NCI-H345 (cell line): ENCODE results near the gene RAI14.

Source experiments
- DNase-seq: peaks from one replicate; lab custom pipeline; 2025; lab: John Stamatoyannopoulos, UW

RAI14 gene

DNA sequence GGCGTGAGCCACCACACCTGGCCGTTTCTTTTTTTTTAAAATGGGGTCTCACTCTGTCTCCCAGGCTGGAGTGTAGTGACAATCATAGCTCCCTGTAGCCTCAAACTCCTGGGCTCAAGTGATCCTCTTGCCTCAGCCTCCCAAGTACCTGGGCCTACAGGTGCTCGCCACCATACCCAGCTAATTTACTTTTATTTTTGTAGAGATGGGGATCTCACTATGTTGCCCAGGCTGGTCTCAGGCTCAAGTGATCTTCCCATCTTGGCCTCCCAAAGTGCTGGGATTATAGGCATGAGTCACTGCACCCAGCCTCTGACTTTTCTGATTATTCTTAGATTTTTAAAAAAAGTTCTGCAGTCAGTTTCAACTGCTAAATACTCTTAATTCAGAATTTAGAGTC, 21.3 kb downstream of the RAI14 start:
- DNase-seq: no peak

DNA sequence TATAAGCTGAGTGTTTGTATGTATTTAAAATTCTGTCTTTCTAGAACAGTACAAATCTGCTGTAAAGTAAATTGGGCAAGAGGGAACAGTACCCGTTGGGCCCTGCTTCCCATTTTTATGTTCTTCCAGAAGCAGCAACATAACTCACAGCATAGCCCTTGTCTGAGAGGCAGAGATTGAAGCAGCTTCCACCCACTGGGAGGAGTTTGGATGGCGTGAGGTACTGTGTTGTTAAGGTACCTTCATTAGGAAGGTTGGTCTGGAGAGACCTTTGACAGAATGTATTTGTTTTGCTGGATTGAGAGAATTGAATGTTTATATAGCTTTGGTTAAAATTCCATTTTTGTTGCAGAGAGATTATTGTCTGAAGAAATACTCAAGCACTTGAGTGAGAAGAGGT, 24.8 kb downstream of the RAI14 start:
- no peak for DNase-seq

DNA sequence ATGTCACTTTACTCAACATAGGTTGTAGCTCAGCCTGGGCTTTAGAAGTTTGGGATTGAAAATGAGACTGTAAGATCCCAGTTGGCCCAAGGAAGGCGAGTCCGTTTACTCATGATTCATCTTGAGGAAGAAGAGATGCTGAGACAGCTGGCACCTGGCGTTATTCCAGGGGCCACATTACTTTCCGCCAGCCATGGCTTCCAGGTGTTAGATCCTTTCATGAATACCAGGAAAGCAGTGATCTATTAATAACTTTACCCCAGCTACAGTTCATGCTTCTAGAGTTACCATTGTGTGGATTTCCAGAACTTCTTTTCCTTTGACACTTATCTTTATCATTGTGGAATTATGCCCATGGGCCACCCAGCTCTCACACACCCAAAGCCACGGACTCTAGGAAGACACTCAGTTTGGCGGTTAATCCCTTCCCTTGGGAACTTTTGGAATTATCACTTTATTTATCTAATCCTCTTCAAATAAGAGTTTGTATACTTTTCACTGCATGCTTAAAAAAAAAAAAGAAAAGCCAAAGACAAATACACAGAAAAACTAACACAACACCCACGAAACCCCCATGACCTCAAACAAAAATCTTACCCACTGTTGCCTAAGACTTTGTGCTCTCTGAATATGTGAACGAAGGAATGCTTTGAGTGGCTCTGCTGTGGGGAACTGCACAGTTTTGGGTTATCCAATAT, 26.9 kb downstream of the RAI14 start:
- DNase-seq: no peak

DNA sequence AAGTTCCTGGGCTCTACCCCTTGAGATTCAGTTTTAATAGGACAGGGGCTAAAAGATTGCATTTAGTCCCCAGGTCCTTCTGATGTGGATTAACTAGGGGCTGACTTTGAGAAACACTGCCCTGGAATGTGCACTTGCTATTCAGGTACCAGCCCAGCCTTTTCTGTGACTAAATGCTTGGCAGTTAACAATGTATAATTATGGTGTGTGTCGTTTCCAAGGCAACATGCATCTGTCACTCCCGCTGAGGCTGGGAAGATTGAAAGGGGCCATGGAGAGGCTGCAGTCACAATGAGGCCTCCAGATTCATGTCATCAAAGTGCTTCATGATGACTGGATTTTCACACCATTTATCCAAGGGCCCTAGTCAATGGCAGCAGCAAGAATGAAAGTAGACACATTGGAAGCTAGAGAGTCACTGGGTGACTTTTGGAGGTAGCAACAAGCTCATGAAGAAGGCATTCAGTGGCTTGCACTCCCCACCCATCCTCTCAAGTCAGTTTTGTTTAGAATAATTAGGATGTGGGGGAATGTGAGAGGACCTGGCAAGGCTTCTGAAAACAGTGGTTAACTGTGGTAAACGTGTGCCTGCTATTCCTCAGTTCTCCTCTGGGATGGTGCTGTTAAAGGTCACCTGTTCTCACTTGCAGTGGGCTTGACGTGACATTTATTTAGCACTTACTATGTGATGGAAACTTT, 28.3 kb downstream of the RAI14 start:
- no peak for DNase-seq

DNA sequence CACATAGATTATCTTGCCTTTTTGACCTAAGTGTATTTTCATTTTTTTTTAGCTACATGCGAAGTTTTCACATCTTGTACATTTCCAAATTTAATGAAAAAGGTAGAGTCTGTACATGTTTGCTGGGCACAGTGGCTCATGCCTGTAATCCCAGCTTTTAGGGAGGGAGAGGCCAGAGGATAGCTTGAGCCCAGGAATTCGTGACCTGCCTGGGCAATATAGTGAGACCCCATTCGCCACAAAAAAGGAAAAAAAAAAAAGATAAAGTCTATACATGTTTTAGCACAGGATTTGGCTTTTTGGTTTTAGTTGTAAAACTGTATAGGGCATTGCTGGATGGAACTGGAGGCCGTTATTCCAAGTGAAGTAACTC, 28.8 kb downstream of the RAI14 start:
- no peak for DNase-seq

DNA sequence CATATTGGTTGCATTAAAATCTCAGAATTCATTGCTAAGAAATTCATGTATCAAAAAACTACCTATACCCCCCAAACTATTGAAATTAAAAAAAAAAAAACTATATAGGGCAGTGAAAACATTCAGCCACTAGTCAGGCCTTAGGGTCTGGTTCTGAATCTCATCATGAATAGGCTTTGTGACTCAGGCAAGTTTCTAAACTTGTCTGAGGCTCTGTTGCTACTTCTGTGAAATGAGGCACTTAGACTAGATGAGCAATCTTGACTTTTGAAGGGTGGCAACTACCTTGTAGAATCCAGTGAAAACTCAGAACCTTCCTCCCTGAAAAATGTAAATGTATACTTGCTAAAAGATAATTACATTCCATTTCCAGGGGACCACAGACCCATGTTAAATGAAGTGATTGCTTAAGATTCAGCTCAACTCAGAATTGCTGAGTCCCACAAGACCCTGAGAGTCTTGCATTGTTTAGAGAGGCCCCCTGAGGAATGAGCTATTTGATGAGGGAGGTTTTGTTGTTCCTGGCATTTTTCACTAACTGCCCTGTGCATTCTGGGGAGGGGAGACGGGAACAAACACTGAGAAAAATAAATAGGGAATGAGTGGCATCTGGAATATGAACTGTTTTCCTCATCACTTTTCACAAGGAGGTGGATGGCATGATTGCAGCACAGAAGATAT, 29.5 kb downstream of the RAI14 start:
- DNase-seq: no peak

DNA sequence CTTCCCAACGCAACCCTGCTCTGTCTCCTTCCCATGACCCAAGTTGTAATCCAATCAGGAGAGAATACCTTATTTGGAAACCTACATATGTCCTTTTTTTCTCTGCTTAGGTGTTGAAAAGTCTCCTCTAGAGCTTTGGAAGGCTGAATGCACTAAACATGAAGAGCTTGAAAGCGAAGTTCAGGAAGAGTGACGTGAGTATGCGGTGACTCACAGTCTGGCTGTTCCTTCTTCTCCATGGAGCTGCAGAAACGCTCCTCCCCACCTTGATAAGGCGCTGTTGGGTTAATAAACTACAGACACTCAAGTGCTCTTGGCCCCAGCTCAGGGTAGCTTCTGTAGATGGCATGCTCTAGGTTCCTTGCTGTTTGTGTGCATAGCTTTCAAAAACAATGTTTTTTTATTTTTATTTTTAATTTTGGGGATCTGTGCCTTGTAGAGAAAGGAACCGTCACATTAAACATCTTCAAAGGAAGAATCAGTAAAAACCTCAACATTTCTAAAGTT, 30.7 kb downstream of the RAI14 start:
- no peak for DNase-seq

DNA sequence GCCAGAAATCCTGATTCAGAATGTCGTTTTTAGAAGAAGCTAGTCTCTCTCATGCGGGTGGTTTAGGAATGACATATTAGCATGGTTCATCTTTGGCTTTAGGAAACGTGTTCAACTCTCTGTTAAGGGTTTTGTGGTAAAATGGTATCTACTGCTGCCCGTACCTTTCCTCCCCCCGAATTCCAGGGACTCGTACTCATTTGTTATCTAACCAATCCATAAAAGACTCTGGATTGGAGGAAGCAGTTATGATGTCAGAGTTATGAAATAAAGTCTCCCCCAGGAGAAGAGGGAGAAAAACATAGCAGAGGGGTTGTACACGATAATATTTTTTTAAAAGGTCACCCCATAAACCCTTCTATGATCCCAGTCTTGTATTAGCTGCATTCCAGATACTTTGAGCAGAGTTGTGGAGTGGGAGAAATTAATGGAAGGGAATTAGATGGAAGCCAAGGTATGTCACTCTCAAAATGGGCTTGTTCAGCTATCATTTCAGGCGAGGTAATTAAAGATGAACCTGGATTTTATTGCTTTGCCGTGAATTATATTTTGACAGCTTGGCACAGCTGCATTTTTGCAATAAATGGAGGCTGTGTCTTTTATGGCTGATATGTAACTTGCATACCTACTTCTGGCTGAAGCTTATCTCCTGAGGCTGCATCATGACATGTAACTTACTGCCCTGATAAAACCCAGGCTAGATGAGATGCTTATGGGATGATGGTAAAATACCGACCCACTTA, 31.3 kb downstream of the RAI14 start:
- no peak for DNase-seq

DNA sequence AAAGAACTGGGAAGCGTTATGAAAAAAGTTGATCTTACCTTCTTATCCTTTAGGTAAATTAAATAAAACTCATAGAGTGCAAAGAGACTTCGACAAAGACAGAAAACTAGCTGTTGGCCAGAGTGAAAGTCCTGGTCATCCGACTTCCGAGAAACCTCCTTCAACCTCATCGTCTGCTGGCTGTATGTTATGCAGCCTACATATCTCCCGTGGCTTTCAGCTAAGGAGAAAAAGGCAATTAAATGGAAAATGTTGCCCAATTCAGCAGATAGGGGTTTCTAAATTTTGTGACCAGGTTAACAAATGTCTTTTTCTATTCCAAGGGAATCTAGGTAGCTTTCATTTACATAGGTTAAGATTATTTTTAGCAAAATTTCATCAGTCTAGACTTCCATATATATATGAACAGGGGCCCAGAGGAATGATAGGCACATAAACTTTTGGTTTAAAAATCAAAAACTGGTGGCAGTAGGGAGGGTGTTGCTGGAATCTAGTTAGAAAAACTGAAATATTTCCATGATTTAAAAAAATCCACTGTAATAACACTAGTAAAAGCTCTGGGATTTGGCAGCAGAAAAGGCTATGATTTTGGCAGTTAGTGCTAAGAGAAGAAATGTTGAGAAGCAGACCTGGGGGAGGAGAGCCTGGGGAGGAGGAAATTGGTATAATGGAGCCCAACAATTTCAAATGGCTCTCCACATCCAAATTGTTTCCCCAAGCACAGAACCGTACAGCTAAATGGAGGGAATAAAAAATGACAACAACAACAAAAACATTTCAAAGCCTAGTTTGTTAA, 32.1 kb downstream of the RAI14 start:
- no peak for DNase-seq

DNA sequence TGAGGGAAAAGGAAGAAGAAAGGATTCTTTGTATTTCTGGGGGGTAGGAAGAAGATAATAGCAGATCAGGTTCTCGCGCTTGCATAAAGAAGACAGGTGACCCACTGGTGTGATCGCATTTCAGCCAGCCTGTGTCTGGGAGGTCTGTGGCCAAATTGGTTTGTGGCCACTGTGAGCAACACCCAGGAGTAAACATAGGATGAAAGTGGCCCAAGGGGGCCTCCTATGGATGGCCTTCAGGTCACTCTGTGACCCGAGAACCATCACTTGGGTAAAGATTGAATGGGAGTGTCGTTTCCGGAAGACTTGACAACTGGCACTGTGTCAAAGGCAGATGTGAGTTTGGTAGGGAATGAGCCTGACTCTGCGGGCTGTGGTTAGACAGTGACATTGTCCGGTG, 34.2 kb downstream of the RAI14 start:
- no peak for DNase-seq

DNA sequence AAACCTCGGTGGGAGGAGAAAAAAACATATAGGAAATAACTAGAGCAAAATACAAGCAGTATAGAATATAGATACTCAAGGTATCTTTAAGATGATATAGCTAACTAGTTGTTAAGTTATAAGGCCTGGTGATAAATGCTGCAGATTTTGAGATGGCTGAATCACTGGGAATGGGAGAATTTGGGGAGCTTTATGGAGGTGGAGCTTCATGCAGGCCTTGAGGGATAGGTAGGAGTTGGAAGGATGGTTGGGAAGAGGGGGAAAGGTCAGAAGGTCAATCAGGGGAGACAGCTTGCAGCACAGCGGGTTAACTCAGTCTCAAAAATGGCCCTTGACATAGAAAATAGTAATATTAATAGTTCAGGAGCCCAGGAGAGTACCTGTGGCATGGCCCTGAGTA, 34.8 kb downstream of the RAI14 start:
- DNase-seq: no peak

DNA sequence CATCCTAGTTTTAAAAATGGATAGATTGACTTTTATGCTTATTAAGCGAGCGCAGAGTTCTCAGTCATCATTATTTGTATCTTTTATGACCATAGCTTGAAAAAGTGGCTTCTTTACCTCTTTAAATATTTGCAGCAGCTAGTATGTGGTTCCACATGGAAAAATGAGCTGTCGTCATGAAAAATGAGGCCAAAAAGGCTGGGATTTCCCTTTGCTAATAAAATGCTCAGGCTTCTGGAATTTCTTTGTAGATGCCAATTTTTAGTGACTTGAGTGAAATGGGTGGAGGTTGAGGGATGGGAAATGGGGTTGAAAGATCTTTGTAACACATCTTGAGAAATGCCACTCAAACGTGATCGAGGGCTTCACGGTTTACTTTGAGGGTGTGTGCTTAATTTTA, 35.2 kb downstream of the RAI14 start:
- no peak for DNase-seq

DNA sequence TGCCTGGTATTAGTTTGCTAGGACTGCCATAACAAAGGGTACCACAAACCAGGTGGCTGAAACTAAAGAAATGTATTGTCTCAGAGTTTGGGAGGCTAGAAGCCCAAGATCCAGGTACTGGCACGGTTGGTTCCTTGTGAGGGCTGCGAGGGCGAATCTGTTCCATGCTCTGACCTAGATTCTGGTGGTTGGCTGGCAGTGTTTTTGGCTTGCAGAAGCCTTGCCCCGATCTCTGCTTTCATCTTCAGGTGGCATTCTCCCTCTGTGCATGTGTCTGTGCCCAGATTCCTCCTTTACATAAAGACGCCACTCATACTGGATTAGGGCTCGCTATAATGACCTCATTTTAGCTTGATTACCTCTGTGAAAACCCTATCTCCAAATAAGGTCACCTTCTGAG, 36.7 kb downstream of the RAI14 start:
- no peak for DNase-seq

DNA sequence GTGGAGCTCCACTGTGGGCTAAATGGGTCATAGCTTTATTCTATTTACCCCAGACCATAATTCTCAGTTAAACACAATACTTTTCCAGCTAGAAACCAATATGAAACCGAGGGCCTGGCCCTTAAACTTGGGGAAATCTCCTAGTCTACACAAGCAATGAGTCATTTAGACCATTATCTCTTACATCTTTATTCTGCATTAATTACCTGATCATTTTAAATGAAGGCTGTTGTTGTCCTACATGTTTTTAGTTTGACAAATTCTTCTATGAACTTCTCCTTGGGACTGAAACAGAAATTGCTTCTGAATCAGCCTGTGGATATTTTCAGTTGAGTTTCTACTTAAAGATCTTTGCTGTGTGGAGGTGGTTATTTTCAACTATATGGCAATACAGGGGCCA, 37.9 kb downstream of the RAI14 start:
- DNase-seq: no peak

DNA sequence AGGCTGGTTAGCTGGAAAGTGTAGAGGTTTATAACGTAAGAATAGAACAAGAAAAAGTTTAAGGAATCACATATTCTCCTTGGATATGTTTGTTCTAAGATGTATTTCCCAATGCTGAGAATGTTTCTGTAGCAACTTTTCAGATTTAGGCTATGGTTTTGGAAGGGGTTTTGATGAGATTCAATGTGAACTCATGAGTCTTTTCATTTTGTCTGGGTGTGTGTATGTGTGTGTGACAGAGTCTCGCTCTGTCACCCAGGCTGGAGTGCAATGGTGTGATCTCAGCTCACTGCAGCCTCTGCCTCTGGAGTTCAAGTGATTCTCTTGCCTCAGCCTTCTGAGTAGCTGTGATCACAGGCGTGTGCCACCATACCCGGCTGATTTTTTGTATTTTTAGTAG, 38.6 kb downstream of the RAI14 start:
- DNase-seq: no peak

DNA sequence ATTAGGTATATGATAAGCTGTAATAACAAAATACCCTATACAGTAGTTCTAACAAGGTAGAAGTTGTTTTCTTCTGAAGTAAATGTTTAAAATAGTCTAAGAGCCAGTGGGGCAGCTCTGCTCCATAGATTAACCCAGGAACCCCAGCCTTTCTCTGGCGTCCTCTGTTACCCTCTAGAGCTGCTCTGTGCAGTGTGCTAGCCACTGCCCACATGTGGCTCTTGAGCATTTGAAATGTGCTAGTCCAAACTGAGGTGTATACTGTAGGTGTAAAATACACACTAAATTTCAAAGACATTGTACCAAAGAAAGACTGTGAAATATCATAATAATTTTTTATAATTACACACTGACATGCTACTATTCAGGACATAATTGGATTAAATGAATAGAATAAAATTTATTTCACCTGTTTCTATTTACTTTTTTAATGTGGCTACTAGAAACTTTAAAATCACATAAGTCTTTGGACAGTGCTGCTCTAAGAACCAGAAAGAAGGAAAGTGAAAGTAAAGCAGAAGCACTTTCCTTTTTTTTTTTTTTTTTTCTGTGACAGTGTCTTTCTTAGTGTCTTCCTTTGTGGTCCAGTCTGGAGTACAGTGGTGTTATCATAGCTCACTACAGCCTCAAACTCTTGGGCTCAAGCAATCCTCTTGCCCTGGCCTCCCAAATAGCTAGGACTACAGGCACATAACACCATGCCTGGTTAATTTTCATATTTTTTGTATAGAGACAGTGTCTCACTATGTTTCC, 39.3 kb downstream of the RAI14 start:
- DNase-seq: no peak

DNA sequence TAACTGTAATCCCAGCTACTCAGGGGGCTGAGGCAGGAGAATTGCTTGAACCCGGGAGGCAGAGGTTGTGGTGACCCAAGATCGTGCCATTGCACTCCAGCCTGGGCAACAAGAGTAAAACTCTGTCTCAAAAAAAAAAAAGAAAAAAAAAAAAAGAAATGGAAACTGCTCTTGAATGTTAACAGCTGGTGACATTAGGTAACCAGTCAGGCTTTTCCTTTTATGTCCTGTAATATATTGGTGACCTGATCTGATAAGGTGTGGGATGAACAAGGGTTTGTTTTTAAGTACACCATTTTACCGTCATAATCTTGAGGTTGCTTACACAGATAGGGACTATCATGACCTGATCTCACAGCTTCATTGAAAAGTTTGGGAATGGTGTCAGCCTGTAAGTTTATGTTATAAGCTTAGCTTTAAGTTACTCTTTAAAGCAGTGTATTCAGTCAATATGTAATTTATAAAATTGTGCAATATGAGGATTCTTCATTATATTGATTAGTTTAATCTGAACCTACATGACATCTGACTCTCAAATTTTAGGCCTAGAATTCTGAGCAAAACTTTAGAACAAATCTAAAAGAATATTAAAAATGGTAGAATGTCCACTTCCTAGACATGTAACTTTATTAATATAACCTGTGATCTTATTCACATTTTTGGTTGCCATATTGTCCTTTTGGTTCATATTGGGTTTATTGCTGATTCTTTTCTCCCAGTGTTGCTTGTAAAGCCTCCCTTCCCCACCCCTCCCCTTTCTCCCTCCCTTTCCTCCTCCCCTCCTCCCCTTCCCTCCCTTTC, 41.4 kb downstream of the RAI14 start:
- DNase-seq: no peak

DNA sequence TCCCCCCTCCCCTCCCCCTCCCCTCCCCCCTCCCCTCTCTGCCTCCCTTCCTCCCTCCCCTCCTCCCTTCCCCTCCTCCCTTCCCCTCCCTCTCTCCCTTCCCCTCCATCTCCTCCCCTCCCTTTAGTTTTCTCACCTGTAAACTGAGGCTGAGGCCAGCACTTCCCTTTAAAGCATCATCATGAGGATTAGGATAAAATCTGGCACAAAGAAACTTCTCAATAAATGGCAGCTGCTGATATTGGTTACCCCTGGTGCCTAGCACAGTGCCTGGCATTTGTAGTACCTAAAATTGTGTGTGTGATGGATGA, 41.9 kb downstream of the RAI14 start:
- DNase-seq: no peak

DNA sequence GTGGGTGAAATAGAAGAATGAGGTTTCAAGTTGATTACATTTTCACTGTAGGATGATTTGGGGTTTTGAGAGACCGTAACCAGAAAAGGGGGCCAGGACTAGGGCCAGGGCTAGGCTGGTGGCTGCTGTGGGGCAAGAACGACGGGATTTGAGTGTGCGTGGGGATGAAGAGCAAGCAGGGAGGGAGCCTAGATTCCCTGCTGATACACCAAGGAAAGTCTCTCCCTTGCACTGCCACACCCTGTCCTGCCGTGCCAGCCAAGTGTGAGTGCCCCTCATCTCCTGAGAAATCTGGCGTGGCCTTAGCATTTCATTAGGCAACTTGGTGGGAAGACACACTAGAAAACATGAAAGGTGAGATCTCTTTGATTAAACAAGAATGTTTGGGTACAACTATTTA, 42.6 kb downstream of the RAI14 start:
- no peak for DNase-seq
